ENCODE measurements around the gene FRRS1.

DNA sequence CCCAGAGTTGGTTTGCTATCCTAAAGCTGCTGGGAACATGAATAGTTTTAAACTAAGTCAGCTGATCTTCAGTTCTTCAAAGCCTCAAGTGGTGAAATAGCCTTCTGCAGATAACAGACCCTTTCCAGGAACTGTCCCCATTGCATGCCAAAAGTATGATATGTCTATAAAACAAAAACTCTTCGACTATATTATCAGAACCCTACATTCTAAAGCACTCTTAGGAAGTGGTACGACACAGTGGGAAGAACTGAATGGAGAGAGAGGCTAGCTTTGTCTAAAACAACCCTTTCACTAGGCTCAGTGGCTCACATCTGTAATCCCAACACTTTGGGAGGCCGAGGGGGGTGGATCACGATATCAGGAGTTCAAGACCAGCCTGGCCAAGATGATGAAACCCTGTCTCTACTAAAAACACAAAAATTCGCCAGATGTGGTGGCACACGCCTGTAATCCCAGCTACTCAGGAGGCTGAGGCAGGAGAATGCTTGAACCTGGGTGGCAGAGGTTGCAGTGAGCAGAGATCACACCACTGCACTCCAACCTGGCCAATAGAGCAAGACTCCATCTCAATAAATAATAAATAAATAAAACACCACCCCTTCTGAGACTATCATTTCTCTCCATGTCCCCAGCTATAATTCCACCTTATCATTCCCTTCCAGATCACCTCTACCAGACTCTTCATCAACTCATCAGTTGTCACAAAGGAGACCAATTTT, 2.2 kb upstream of the FRRS1 start:
- TF ChIP-seq POLR2A (IDR thresholded peaks at IDR 0.05; ENCODE audit: low read depth, low read length) = no peak
- no peak for TF ChIP-seq POLR2AphosphoS5 (IDR thresholded peaks at IDR 0.05; ENCODE audit: low read depth, low read length)
